ENCODE data around the gene SPATA16.

The SPATA16 gene

GRCh38 chr3:173092038-173092437 is 49.0 kb downstream of the SPATA16 start:
- Mint-ChIP-seq H3K36me3 (ENCODE audit: low read depth) (no peaks in the 10 kb centered on the region), H3K27ac (no peak overlapping the region), H3K9me3 (peaks cover 7% of the 10 kb centered on the region), H3K4me1 (no peaks in the 10 kb centered on the region), H3K4me3 (no peak overlapping the region), H3K27me3 (no peaks in the 10 kb centered on the region)
- no peak for DNase-seq
- ATAC-seq, result no peak

DNA sequence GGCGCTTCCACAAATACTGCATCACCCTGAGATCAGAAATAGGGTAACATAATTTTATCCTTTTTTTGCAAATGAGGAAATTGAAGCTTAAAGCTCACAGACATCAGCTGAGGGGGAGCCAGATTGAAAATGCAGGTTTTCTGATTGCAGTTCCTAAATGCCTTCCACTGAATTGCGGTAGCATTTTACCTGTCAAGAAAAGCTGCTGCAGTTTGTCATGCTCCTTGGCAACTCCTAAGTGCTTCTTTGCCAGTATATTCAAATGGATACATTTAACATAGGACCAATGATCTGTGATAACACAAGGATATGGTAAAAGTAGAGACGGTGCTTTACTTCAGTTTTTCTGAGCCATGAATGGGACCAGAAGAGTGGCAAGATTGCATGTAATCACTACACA is 50.5 kb downstream of the SPATA16 start:
- Mint-ChIP-seq H3K4me3 (no peak overlapping the region), H3K27ac (no peak overlapping the region), H3K36me3 (ENCODE audit: low read depth) (no peaks in the 10 kb centered on the region), H3K27me3 (no peaks in the 10 kb centered on the region), H3K4me1 (no peaks in the 10 kb centered on the region), H3K9me3 (peaks cover 7% of the 10 kb centered on the region)
- DNase-seq (no peak), ATAC-seq (no peak)

DNA sequence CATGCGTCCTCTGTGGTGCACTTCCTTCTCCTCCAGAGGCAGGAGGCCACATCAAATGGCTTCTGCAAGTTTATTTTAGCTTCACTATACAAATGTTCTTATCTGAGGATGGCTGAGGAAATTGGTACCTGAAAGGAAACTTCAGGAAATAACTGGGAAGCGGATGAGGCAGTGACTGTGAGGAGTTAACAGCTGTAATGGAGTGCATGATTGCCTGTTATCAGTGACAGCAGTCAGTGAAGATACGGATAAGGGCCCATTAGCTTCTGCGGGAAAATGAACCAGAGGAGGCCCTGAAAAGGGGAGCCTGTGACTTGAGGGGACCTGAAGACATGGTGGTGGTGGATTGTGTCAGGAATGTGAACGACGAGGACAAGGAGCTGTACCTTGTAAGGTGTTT is 51.8 kb downstream of the SPATA16 start:
- no peak overlapping the region for H3K4me3 Mint-ChIP-seq
- DNase-seq (no peak), ATAC-seq (no peak)
- no peaks in the 10 kb centered on the region for H3K4me1 Mint-ChIP-seq
- no peaks in the 10 kb centered on the region for H3K36me3 Mint-ChIP-seq (ENCODE audit: low read depth)
- no peak overlapping the region for H3K27ac Mint-ChIP-seq
- no peaks in the 10 kb centered on the region for H3K27me3 Mint-ChIP-seq
- peaks cover 7% of the 10 kb centered on the region for H3K9me3 Mint-ChIP-seq

GRCh38 chr3:173078525-173078924 is 62.5 kb downstream of the SPATA16 start:
- Mint-ChIP-seq H3K9me3 (no peaks in the 10 kb centered on the region), H3K36me3 (ENCODE audit: low read depth) (no peaks in the 10 kb centered on the region), H3K27ac (no peak overlapping the region), H3K4me3 (no peak overlapping the region), H3K27me3 (no peaks in the 10 kb centered on the region), H3K4me1 (no peaks in the 10 kb centered on the region)
- DNase-seq, result no peak
- ATAC-seq, result no peak

- no peaks in the 10 kb centered on the region for H3K4me1 Mint-ChIP-seq
- no peaks in the 10 kb centered on the region for H3K27me3 Mint-ChIP-seq
- no peak for ATAC-seq
- DNase-seq, result no peak
- H3K9me3 Mint-ChIP-seq, result peaks cover 7% of the 10 kb centered on the region
- no peak overlapping the region for H3K27ac Mint-ChIP-seq
- no peak overlapping the region for H3K4me3 Mint-ChIP-seq
- H3K36me3 Mint-ChIP-seq (ENCODE audit: low read depth), result no peaks in the 10 kb centered on the region
These were observed 74.7 kb downstream of the SPATA16 start for GRCh38 chr3:173066044-173067004.

DNA sequence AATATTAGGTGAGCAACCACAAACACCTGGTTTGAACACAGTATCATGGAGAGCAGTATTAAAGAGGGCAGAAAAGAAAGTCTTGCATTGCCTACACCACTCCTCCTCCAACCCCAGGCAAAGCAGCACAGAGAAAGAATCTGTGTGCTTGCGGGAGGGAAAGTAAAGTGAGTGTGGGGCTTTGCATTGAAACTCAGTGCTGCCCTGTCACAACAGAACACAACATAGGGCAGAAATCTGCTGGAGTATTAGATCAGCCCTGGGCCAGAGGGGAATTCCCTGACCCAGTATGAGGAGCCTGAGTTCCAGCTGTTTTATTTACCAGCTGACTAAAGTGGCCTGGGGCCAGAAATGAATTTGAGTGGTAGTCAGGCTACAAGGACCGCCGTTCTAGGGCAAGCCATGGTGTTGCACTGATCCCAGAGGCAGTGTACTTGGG is 75.5 kb downstream of the SPATA16 start:
- H3K27me3 Mint-ChIP-seq, result no peaks in the 10 kb centered on the region
- H3K9me3 Mint-ChIP-seq, result peaks cover 4% of the 10 kb centered on the region
- no peak overlapping the region for H3K4me3 Mint-ChIP-seq
- H3K36me3 Mint-ChIP-seq (ENCODE audit: low read depth), result no peaks in the 10 kb centered on the region
- H3K4me1 Mint-ChIP-seq, result no peaks in the 10 kb centered on the region
- ATAC-seq, result no peak
- DNase-seq, result no peak
- no peak overlapping the region for H3K27ac Mint-ChIP-seq

DNA sequence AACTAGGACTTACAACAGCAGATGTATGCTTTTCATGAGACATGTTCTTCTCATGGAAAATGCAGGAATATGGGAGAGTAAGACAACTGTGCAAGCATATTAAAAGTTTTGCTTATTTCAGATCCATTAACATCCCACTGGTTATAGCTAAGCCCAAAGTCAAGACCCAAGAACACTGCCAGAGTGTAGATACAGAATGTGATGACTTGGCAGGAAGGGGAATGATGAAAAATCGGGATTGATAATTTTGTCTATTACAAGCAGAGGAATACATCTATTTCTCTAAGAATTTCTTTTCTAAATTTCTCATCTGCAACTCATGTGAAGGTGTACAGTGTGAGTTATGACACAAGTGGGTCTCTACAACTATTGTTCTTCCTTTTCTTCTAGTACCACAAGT is 76.4 kb downstream of the SPATA16 start:
- no peak overlapping the region for H3K27ac Mint-ChIP-seq
- H3K9me3 Mint-ChIP-seq, result peaks cover 4% of the 10 kb centered on the region
- DNase-seq (no peak), ATAC-seq (no peak)
- H3K27me3 Mint-ChIP-seq, result no peaks in the 10 kb centered on the region
- no peaks in the 10 kb centered on the region for H3K4me1 Mint-ChIP-seq
- no peaks in the 10 kb centered on the region for H3K36me3 Mint-ChIP-seq (ENCODE audit: low read depth)
- no peak overlapping the region for H3K4me3 Mint-ChIP-seq

DNA sequence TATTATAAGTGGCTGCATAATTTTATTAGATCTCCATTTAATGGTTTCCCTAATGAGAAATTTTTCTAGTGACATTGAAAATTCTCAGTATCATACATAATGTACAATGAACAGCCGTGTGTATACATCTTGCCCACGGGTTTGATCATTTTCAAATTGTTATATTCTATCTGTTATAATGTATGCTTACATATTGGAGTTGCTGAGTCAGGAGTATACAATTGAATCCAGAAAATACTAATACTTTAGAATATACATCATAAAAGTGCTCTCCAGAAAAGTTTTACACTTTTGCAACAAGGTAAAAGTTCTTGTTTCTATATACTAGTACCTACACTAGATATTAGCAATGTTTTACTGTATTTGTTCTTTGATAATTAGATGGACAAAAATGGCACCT is 82.8 kb downstream of the SPATA16 start:
- Mint-ChIP-seq H3K9me3 (peaks cover 3% of the 10 kb centered on the region), H3K36me3 (ENCODE audit: low read depth) (no peaks in the 10 kb centered on the region), H3K4me3 (no peak overlapping the region), H3K27ac (no peak overlapping the region), H3K27me3 (no peaks in the 10 kb centered on the region), H3K4me1 (no peaks in the 10 kb centered on the region)
- ATAC-seq (no peak), DNase-seq (no peak)

GRCh38 chr3:173055228-173055933 is 85.7 kb downstream of the SPATA16 start:
- Mint-ChIP-seq H3K27me3 (no peaks in the 10 kb centered on the region), H3K27ac (no peak overlapping the region), H3K4me3 (no peak overlapping the region)

GRCh38 chr3:173049360-173049759 is 91.7 kb downstream of the SPATA16 start:
- Mint-ChIP-seq H3K4me1 (no peaks in the 10 kb centered on the region), H3K27me3 (no peaks in the 10 kb centered on the region), H3K4me3 (no peak overlapping the region), H3K9me3 (no peaks in the 10 kb centered on the region), H3K27ac (no peak overlapping the region), H3K36me3 (ENCODE audit: low read depth) (no peaks in the 10 kb centered on the region)
- ATAC-seq (no peak), DNase-seq (no peak)

More at GRCh38 chr3:173055228-173055933, 85.7 kb downstream of the SPATA16 start:
- no peaks in the 10 kb centered on the region for H3K36me3 Mint-ChIP-seq (ENCODE audit: low read depth)
- no peaks in the 10 kb centered on the region for H3K4me1 Mint-ChIP-seq
- no peak for ATAC-seq
- no peak for DNase-seq
- H3K9me3 Mint-ChIP-seq, result no peaks in the 10 kb centered on the region

DNA sequence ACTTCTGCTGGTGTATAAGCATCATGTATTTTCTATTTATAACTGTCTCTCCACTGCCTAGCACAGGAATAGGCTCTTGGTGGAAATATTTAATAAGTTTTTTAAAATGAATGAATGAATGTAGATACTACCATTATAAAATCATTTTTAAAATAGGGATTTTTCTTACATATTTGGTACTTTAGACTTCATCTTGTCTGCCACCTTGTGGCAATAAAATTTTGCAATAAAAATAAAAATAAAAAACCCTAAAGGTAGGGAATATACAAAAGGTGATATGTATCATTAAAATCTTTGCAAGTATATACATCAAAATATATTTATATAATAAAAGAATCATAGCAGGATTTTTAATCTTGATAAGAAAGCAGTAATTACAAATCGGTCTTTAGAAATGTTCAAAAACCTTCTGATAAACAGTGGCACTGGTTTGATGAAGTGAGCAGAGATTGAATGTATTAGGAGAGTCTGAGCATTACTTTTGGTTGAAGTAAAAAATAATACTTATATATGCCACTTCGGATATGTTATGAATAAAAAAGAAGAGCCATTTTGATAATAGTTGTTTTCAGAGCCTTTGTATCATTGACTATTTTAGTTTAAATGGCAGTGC is 95.2 kb downstream of the SPATA16 start:
- H3K27ac Mint-ChIP-seq, result no peak overlapping the region
- no peaks in the 10 kb centered on the region for H3K27me3 Mint-ChIP-seq
- no peak for ATAC-seq
- H3K4me3 Mint-ChIP-seq, result no peak overlapping the region
- H3K9me3 Mint-ChIP-seq, result no peaks in the 10 kb centered on the region
- H3K36me3 Mint-ChIP-seq (ENCODE audit: low read depth), result no peaks in the 10 kb centered on the region
- no peak for DNase-seq
- H3K4me1 Mint-ChIP-seq, result no peaks in the 10 kb centered on the region

- no peak for ATAC-seq
- no peak overlapping the region for H3K4me3 Mint-ChIP-seq
- no peaks in the 10 kb centered on the region for H3K9me3 Mint-ChIP-seq
These were observed 96.0 kb downstream of the SPATA16 start for GRCh38 chr3:173044998-173045397.

DNA sequence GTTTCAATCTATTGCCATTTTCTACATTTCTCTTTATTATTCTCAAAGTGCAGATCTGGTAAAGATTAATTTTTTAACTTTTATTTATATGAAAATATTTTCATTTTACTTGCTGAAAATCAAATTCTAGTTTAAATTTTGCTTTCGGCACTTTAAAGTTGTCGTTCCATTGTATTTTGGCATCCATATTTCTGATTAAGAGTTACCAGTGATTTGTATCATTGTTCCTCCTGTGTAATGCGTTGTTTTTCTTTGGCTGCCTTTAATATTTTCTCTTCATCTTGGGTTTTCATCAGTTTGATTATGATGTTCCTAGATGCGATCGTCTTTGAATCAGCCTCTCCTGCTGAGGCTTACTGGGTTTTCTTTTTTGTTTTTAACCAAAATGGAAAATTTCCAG is 97.3 kb downstream of the SPATA16 start:
- Mint-ChIP-seq H3K36me3 (ENCODE audit: low read depth) (no peaks in the 10 kb centered on the region), H3K9me3 (no peaks in the 10 kb centered on the region), H3K27me3 (no peaks in the 10 kb centered on the region), H3K27ac (no peak overlapping the region), H3K4me1 (no peaks in the 10 kb centered on the region), H3K4me3 (no peak overlapping the region)
- DNase-seq, result no peak
- ATAC-seq, result no peak

More at GRCh38 chr3:173044998-173045397, 96.0 kb downstream of the SPATA16 start:
- DNase-seq, result no peak
- Mint-ChIP-seq H3K4me1 (no peaks in the 10 kb centered on the region), H3K36me3 (ENCODE audit: low read depth) (no peaks in the 10 kb centered on the region), H3K27ac (no peak overlapping the region), H3K27me3 (no peaks in the 10 kb centered on the region)

GRCh38 chr3:173038484-173038871 is 102.6 kb downstream of the SPATA16 start:
- DNase-seq (no peak), ATAC-seq (no peak)
- Mint-ChIP-seq H3K27ac (no peak overlapping the region), H3K36me3 (ENCODE audit: low read depth) (no peaks in the 10 kb centered on the region), H3K27me3 (no peaks in the 10 kb centered on the region), H3K4me1 (no peaks in the 10 kb centered on the region), H3K9me3 (no peaks in the 10 kb centered on the region), H3K4me3 (no peak overlapping the region)
